Measurements from ENCODE around the gene NAB1. TPM values are rescaled to one million over a fixed set of nuclear protein-coding genes. Genes with fewer than 3 reads are reported as not detected.

Gene NAB1
- total RNA-seq, 4 donors from 2014 or later: 50.7 to 83.5 (median 58.5) TPM

DNA sequence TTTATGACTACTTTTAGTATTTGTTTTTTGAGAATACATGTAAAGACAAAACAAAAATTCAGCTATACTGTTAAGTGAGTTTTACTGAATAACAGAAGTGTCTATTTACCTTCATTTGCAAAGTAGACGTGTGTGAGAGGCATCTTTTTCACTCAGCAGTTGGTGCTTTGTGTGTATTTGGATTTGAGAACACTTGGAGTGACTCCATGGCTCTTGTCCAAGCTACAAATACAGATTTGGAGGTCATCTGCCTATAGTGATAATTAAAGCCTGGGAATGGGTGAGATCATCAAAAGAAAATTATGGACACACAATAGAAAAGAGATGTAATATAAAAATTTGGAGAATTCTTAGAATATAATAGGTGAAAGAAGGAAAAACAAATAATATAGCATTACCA is 6.2 kb downstream of the NAB1 start:
- DNase-seq (ENCODE audit: low spot score) (no peak), ATAC-seq (ENCODE audit: low FRiP score) (no peak)
- TF ChIP-seq CTCF (IDR thresholded peaks at IDR 0.05): no peak

DNA sequence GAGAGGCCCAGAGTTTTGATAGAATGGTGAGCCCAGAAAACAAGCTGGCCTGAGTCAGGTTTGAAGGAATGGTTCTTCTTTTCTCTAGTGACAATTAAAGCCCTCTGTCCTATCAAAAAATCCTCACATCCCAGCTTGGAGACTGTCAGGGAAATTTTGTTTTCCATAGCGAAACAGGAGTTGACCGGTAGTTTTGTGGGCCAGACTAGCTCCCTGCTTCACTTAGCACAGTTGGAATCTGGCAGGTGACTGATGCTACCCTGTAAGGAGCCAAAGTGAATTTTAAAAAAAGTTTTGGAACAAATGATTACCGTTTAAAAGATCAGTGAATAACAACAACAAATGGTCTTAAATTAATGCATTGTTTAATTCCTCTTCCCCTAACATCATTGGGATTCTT is 6.7 kb downstream of the NAB1 start:
- ATAC-seq (ENCODE audit: low FRiP score): no peak
- no peak for DNase-seq (ENCODE audit: low spot score)
- no peak for TF ChIP-seq CTCF (IDR thresholded peaks at IDR 0.05)

DNA sequence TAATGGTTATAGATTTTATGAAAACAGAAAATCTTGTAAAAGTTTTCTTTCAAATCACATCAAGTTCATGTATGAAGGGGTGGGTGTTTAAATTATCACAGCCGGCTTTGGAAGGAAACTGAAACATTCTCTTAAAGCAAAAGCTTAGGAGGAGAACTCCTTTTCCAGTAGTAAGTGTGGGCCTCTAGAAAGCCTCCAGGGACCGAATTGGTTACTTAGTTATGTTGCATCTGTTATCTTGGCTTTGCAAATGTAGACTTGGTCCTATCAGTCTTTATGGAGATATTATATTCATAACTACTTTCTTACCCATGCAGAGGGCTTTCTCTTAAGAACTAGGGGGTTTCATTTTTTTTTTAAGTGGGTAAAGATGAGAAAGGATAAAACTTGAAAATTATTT is 7.4 kb downstream of the NAB1 start:
- DNase-seq (ENCODE audit: low spot score) (no peak), ATAC-seq (ENCODE audit: low FRiP score) (no peak)
- no peak for TF ChIP-seq CTCF (IDR thresholded peaks at IDR 0.05)

GRCh38 chr2:190657474-190658255 is 8.8 kb downstream of the NAB1 start:
- no peak for TF ChIP-seq CTCF (IDR thresholded peaks at IDR 0.05)
- DNase-seq (ENCODE audit: low spot score): no peak
- no peak for ATAC-seq (ENCODE audit: low FRiP score)

GRCh38 chr2:190659553-190659952 is 10.7 kb downstream of the NAB1 start:
- TF ChIP-seq CTCF (IDR thresholded peaks at IDR 0.05): no peak
- DNase-seq (ENCODE audit: low spot score) (no peak), ATAC-seq (ENCODE audit: low FRiP score) (no peak)

DNA sequence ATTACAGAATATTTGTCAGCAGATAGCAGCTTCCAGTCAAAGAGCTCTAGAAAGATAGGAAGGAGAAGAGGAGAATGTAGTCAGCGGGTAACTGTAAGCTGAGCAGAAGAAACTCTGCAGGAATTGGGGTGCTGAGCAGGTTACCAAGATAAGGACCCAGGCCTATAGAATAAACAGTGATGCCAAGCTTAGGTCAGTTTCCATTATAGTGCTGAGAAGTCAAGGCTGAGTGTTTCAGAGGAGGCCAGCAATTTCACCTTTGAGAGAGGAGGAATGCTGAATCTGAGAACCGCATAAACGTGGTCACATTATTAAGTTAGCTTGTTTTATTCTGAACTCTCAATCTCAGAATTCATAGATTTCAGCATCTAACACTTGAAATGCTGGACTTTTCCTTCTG is 13.9 kb downstream of the NAB1 start:
- DNase-seq (ENCODE audit: low spot score): no peak
- no peak for ATAC-seq (ENCODE audit: low FRiP score)
- TF ChIP-seq CTCF (IDR thresholded peaks at IDR 0.05): no peak

DNA sequence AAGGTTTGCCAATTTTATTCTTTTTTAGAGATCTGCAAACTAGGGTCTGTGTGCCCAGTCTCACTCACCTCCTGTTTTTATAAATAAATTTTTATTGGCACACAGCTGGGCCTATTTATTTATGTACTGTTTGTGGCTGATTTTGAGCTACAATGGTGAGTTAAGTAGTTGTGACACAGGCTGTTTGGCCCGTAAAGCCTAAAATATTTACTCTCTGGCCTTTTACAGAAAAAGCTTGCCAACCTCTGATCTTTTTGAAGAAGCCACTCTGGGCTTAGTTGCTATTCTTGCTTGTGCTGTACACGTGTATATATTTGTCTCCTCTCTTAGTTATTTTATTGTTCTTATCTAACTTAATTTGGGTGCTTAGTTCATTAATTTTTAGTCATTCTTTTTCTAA is 14.5 kb downstream of the NAB1 start:
- no peak for ATAC-seq (ENCODE audit: low FRiP score)
- no peak for TF ChIP-seq CTCF (IDR thresholded peaks at IDR 0.05)
- no peak for DNase-seq (ENCODE audit: low spot score)

Data from omental fat pad (tissue), 4 donors.